Measurements from ENCODE around the gene LCN15.

Gene LCN15

DNA sequence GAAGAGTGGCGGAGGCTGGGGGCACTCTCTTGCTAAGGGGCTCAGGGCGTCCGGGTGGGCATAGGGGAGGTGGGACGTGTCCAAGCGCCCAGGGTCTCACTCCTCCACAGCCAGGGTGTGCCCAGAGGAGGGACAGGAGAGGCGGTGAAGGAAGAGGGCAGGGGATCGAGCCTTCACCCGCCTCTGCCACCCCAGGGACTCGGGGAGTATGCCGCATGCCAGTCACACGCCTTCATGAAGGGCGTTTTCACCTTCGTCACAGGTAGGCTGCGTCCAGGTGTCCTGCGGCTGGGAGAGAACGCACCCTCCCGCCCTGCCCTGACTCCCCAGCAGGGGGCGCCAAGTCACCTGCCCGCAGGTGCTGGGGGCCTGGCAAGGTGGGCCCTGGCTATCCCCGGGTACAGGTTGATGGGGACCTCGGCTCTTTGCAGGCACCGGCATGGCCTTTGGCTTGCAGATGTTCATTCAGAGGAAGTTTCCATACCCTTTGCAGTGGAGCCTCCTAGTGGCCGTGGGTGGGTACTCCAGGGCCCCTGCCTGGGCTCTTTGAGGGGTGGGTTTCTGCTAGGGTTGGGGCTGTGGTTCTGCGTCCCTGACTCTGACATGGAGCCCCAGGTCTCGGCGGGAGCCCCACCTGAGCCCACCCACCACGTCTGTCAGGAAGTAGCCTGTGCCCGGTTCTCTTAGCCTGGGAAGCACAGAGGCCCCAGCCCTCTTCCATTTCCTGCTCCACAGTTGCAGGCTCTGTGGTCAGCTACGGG lies 27.4 kb upstream of the LCN15 start:
- Histone ChIP-seq H3K36me3 (ENCODE audit: control insufficient read depth in 2 of 2, insufficient read depth in 1 of 2, low read length in 2 of 2) (peaks cover 0 to 21% of the 10 kb centered on the region in 2 experiments; a peak in 1 of 3 replicates), H3K4me1 (ENCODE audit: control insufficient read depth, insufficient read depth, low read length) (peaks cover 10% of the 10 kb centered on the region), H3K4me3 (ENCODE audit: low read depth, low read length) (peak overlapping the region; percentile 47), H3K9me3 (ENCODE audit: control insufficient read depth, insufficient read depth, low read depth, low read length) (no peaks in the 10 kb centered on the region), H3K27ac (ENCODE audit: extremely low read depth, low read depth, low read length) (peak overlapping the region; percentile 74)
- CTCF ChIA-PET = interaction anchor here (0.6 to 3.0 kb wide), 20 partner anchors 10 to 582 kb away, joined by 3 to 18 read pairs (median 5); partner anchors contain the start of genes AJM1, LCN8 and RABL6
- POLR2A ChIA-PET = interaction anchor here (0.9 to 2.6 kb wide), 5 partner anchors 9 to 449 kb away, joined by 3 to 24 read pairs (median 6); partner anchors contain the start of gene TUBB4B
- TF ChIP-seq ZXDB (tag by site-specific recombination; IDR thresholded peaks at IDR 0.05) (peak; percentile 51; the same call in 1 of the 2 replicates), ZNF654 (tag by site-specific recombination; IDR thresholded peaks at IDR 0.05; ENCODE audit: low read depth) (peak; percentile 31), ZBTB20 (tag by site-specific recombination; IDR thresholded peaks at IDR 0.05) (peak; percentile 38; the same call in 1 of the 2 replicates), ZNF335 (tag by site-specific recombination; conservative IDR thresholded peaks at IDR 0.05) (peak; percentile 74), MYNN (tag by site-specific recombination; IDR thresholded peaks at IDR 0.05; ENCODE audit: borderline replicate concordance) (peak; percentile 26; the same call in 1 of the 2 replicates), YY2 (tag by site-specific recombination; IDR thresholded peaks at IDR 0.05) (peak; percentile 61; the same call in 1 of the 2 replicates), ZNF768 (tag by site-specific recombination; IDR thresholded peaks at IDR 0.05) (no peak), GLI4 (tag by site-specific recombination; IDR thresholded peaks at IDR 0.05) (no peak), INSM2 (tag by site-specific recombination; IDR thresholded peaks at IDR 0.05) (0 out of 2 replicates have a peak, but pooled peaks have one; percentile 10), ZNF610 (tag by site-specific recombination; IDR thresholded peaks at IDR 0.05; ENCODE audit: borderline replicate concordance) (no peak), ZNF624 (tag by site-specific recombination; IDR thresholded peaks at IDR 0.05) (no peak), GLIS2 (tag by site-specific recombination; IDR thresholded peaks at IDR 0.05) (peak; percentile 75), KLF1 (tag by site-specific recombination; IDR thresholded peaks at IDR 0.05) (peak; percentile 30; the same call in 1 of the 2 replicates), AEBP2 (tag by site-specific recombination; IDR thresholded peaks at IDR 0.05; ENCODE audit: borderline replicate concordance) (0 out of 2 replicates have a peak, but pooled peaks have one; percentile 48), KLF8 (tag by site-specific recombination; IDR thresholded peaks at IDR 0.05) (peak; percentile 84), PRDM10 (tag by site-specific recombination; IDR thresholded peaks at IDR 0.05) (peak; percentile 50; the same call in 1 of the 2 replicates), ZNF169 (tag by site-specific recombination; IDR thresholded peaks at IDR 0.05) (0 out of 2 replicates have a peak, but pooled peaks have one; percentile 68), ZBTB48 (tag by site-specific recombination; IDR thresholded peaks at IDR 0.05) (peak; percentile 71; the same call in 1 of the 2 replicates), ZNF138 (tag by site-specific recombination; IDR thresholded peaks at IDR 0.05; ENCODE audit: borderline replicate concordance) (no peak), KLF10 (tag by site-specific recombination; IDR thresholded peaks at IDR 0.05) (peak; percentile 26)
- TF ChIP-seq, protein P1, sequence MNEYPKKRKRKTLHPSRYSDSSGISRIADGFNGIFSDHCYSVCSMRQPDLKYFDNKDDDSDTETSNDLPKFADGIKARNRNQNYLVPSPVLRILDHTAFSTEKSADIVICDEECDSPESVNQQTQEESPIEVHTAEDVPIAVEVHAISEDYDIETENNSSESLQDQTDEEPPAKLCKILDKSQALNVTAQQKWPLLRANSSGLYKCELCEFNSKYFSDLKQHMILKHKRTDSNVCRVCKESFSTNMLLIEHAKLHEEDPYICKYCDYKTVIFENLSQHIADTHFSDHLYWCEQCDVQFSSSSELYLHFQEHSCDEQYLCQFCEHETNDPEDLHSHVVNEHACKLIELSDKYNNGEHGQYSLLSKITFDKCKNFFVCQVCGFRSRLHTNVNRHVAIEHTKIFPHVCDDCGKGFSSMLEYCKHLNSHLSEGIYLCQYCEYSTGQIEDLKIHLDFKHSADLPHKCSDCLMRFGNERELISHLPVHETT (tag by site-specific recombination; IDR thresholded peaks at IDR 0.05) = no peak
- TF ChIP-seq, protein P2, sequence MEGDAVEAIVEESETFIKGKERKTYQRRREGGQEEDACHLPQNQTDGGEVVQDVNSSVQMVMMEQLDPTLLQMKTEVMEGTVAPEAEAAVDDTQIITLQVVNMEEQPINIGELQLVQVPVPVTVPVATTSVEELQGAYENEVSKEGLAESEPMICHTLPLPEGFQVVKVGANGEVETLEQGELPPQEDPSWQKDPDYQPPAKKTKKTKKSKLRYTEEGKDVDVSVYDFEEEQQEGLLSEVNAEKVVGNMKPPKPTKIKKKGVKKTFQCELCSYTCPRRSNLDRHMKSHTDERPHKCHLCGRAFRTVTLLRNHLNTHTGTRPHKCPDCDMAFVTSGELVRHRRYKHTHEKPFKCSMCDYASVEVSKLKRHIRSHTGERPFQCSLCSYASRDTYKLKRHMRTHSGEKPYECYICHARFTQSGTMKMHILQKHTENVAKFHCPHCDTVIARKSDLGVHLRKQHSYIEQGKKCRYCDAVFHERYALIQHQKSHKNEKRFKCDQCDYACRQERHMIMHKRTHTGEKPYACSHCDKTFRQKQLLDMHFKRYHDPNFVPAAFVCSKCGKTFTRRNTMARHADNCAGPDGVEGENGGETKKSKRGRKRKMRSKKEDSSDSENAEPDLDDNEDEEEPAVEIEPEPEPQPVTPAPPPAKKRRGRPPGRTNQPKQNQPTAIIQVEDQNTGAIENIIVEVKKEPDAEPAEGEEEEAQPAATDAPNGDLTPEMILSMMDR (tag by site-specific recombination; IDR thresholded peaks at IDR 0.05) = peak; percentile 97
- TF ChIP-seq, protein P3, sequence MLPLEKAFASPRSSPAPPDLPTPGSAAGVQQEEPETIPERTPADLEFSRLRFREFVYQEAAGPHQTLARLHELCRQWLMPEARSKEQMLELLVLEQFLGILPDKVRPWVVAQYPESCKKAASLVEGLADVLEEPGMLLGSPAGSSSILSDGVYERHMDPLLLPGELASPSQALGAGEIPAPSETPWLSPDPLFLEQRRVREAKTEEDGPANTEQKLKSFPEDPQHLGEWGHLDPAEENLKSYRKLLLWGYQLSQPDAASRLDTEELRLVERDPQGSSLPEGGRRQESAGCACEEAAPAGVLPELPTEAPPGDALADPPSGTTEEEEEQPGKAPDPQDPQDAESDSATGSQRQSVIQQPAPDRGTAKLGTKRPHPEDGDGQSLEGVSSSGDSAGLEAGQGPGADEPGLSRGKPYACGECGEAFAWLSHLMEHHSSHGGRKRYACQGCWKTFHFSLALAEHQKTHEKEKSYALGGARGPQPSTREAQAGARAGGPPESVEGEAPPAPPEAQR (tag by site-specific recombination; IDR thresholded peaks at IDR 0.05) = no peak

Measured in HEK293 (cell line).